ENCODE data around the gene SFMBT2.

SFMBT2 gene

GRCh38 chr10:7121154-7121797, 289.6 kb downstream of the SFMBT2 start:
- DNase-seq, result peak; percentile 76

DNA sequence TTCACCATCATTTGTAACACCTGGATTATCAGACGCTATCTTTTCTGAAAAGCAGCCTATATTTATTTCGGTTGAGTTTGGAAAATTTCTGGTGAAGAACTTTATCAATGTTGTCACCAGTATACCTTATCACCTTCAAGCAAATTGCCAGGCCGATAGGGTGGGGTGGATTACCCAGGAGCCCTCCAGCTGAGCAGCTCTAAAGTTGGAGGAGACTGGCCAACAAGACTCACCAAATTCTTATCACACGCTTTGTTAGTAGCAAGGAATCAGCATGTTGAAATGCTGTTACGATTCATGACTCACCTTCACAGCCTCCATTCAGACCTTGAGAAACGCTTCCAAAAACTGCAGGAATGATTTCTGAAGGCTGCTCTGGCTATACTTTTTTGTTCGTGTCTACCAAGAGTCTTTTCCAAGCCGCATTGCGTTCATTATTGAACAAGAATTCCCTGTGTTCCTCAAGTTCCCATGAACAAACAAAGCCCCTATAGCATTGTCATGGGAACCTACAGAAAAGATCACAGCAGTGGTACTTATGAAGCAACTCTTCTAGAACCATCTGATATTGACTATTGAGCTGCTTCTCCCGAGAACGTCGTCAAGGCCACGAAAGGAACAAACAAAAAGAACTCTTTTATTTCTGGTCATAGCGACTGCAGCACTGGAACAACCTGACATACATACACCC, 291.4 kb downstream of the SFMBT2 start:
- DNase-seq, result no peak

DNA sequence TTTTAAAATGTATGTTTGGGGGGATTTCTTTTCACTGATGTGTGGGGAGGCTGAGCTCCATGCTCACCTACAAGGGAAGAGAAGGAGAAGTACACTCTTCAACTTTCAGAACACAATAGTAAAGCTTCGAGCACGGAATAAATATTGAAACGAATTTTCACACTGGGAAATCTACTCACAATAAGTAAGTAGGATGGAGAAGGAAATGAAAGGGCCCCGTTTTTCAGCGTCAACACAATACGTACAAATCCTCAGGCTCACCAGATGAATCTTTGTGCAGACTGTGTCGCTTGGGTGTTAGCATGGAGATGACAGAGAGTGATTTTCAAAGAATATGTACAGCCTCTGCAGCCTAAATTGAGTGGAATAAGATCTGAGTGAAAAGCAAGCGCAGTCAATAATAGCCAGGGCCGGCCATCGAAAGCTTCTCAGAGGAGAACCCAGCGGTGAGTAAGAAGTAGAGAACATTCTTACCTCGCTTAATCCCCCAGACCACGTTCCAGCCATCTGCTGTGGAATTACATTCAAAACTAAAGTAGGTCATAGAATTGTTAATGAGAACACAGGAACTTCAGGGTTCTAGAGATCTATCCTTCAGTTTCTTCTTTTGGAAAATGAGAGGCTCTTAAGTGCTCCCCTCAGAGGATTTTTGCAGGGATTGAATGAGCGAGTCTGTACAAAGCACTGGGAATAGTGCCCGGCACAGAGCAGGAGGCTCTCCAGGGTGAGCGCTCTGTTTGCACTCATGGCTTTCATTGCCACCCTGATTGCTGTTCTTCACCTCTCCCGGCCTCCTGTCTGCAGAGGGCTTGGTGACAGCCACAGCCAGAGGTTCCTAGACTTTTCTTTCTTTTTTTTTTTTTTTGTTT, 292.8 kb downstream of the SFMBT2 start:
- no peak for DNase-seq

- DNase-seq, result no peak
Measured at GRCh38 chr10:7117177-7117799, 293.5 kb downstream of the SFMBT2 start.

DNA sequence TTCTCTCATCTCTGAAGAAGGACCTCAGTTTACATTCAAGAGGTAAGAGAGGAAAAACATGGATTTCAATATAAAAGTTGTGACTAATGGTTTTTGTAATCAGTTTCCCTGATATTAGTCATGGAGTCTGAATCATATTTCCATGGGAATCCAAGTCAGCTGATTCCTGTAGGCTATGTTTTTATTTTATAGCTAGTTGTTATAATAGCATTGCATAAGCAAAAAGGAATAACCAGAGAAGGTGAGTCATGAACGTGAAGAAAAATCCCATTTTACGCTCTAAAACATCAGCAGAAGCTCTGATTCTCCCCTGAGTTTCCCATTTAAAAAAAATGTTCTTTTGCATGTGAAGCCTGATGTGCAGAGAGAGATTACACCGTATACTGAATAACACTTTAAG, 299.3 kb downstream of the SFMBT2 start:
- DNase-seq, result no peak

GRCh38 chr10:7111089-7111488, 299.7 kb downstream of the SFMBT2 start:
- DNase-seq, result no peak

Data from CD4-positive, alpha-beta T cell treated with Interleukin-6 for 4 hours (primary cell).